PFSK-1 (cell line): ENCODE results near the gene TTLL10.

Experiments
- POLR2AphosphoS5 ChIP-seq: IDR thresholded peaks from 2 replicates; pipeline ENCODE4 v1.6.1; 2012; ENCODE audit warnings: low read depth, mild to moderate bottlenecking, control low read depth, low read length, moderate library complexity
- TAF1 ChIP-seq: IDR thresholded peaks from 2 replicates; pipeline ENCODE4 v1.6.1; 2012; ENCODE audit warnings: low read length, control low read depth, borderline replicate concordance; ENCODE audit not compliant: insufficient read depth

- TF ChIP-seq TAF1 (no peak), POLR2AphosphoS5 (no peak)
Observed at GRCh38 chr1:1237874-1238701, 64.4 kb downstream of the TTLL10 start.
